ENCODE measurements around the gene LRRC61.

Gene LRRC61

DNA sequence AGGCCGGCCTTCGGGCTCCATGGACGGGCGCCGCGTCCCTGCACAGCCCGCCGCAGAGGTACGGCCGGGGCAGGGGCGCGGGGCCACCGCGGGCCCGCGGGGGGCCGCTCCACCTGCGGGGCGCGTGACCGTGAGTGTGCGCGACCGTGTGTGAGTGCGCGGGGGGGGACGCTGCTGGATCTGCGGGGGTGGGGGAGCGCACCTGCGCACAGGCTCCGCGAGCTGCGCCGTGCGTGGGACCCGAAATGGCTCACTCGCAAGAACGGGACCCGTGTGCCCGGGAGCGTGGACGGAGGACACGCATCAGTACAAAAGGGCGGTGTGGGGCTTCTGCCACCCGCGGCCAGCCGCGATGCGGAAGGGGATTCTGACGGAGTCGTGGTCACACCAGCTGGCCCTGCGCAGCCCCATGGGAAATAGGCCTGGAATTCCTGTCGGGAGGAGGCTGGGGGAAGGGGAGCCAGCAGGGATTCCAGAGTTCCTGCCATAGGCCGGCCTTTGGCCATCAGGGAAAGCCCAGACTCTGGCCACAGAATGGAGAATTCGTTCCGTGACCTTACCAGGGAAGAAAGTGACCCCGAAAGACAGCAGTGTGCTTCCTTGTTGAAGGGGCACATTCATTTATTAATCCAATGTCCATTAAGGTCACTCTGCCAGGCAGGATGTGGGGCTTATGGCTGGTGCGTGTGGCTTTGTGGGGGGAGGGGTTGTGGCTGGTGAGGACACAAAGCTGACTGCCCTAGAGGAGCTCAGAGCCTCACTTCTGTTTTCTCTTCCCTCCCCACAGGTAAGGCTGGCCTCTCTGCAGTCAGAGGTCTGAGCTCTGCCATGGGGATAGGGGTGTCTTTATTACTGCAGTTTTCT, 46.0 kb downstream of the LRRC61 start:
- Histone ChIP-seq H4K8ac (ENCODE audit: low read depth, low read length) (no peak overlapping the region), H3K4ac (ENCODE audit: low read depth, low read length) (peak overlapping the region; percentile 96), H2AK5ac (ENCODE audit: low read length) (peak overlapping the region; percentile 99), H2BK5ac (ENCODE audit: low read length) (peak overlapping the region; percentile 97), H3K27me3 (ENCODE audit: insufficient read depth, low read length, poor library complexity) (no peaks in the 10 kb centered on the region), H3K79me1 (ENCODE audit: low read length) (peaks cover 19% of the 10 kb centered on the region), H3K79me2 (ENCODE audit: control insufficient read depth, insufficient read depth, low read length) (peaks cover 43% of the 10 kb centered on the region), H3K56ac (ENCODE audit: low read length) (peak overlapping the region; percentile 100), H3K27ac (ENCODE audit: low read depth, low read length) (peak overlapping the region; percentile 79), H2BK15ac (replicated peaks; ENCODE audit: low read depth) (no peak overlapping the region), H3K23ac (ENCODE audit: low read length) (peak overlapping the region; percentile 94), H2BK120ac (ENCODE audit: low read depth, low read length) (peak overlapping the region; percentile 3), H3K36me3 (ENCODE audit: control insufficient read depth, insufficient read depth, low read length) (peaks cover 3% of the 10 kb centered on the region), H3K18ac (ENCODE audit: low read length) (peak overlapping the region; percentile 35), H3K4me2 (ENCODE audit: low read length) (peak overlapping the region; percentile 69), H3K4me1 (ENCODE audit: control insufficient read depth, low read depth, low read length) (peaks cover 6% of the 10 kb centered on the region), H4K5ac (ENCODE audit: low read length) (peak overlapping the region; percentile 71), H3K4me3 (ENCODE audit: low read length) (peak overlapping the region; percentile 87), H3K9ac (ENCODE audit: low read length) (peak overlapping the region; percentile 87)
- peak; percentile 95 for DNase-seq
- no CpG with 5 or more reads among the region's 58 CpGs for WGBS (ENCODE audit: extremely low coverage, insufficient coverage, low lambda C conversion rate)

DNA sequence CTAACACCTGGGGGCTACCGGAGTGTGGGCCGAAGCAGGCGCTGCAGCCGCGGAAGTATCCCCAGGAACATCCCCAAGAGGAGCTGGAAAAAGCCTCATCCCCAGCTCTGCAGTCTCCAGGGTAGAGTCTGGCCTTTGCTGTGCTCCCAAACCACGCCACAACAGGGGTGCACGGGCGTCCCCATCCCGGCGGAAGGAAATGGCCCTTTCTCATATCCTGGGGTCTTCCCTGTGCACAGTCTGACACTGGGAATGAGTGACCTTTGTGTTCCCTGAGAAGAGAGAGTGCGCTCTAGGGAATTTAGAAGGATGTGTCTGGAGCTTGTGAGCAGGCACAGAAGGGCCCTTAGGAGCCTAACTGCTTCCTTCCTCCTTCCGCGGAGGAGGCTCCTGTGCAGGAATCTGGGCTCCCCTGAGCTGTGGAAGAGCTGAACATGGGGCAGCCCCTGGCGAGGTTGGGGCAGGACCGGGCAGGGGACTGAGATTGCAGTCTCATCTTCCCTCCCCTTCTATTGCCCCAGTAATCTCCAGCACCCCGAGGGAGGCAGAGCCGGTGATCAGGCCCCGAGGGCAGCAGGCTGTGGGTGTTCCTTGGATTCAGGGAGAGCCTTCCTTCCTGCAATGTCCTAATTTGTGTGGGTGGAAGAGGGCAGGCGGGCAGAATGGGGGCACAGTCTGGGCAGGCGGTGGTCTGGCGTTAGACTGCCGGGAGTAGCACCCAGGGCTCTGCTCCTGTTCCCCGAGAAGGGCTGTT, 46.8 kb downstream of the LRRC61 start:
- peak overlapping the region; percentile 35 for H3K18ac ChIP-seq (ENCODE audit: low read length)
- H3K79me2 ChIP-seq (ENCODE audit: control insufficient read depth, insufficient read depth, low read length) = peaks cover 43% of the 10 kb centered on the region
- H3K56ac ChIP-seq (ENCODE audit: low read length) = peak overlapping the region; percentile 100
- H3K4me3 ChIP-seq (ENCODE audit: low read length) = peak overlapping the region; percentile 87
- H3K27me3 ChIP-seq (ENCODE audit: insufficient read depth, low read length, poor library complexity) = no peaks in the 10 kb centered on the region
- H3K4ac ChIP-seq (ENCODE audit: low read depth, low read length) = peak overlapping the region; percentile 87
- peak overlapping the region; percentile 71 for H4K5ac ChIP-seq (ENCODE audit: low read length)
- H3K79me1 ChIP-seq (ENCODE audit: low read length) = peaks cover 19% of the 10 kb centered on the region
- peak overlapping the region; percentile 79 for H3K27ac ChIP-seq (ENCODE audit: low read depth, low read length)
- WGBS (ENCODE audit: extremely low coverage, insufficient coverage, low lambda C conversion rate) = no CpG with 5 or more reads among the region's 23 CpGs
- H2BK120ac ChIP-seq (ENCODE audit: low read depth, low read length) = no peak overlapping the region
- peak overlapping the region; percentile 94 for H3K23ac ChIP-seq (ENCODE audit: low read length)
- H2AK5ac ChIP-seq (ENCODE audit: low read length) = peak overlapping the region; percentile 99
- peak overlapping the region; percentile 69 for H3K4me2 ChIP-seq (ENCODE audit: low read length)
- DNase-seq = no peak
- peaks cover 3% of the 10 kb centered on the region for H3K36me3 ChIP-seq (ENCODE audit: control insufficient read depth, insufficient read depth, low read length)
- no peak overlapping the region for H4K8ac ChIP-seq (ENCODE audit: low read depth, low read length)
- peak overlapping the region; percentile 87 for H3K9ac ChIP-seq (ENCODE audit: low read length)
- no peak overlapping the region for H2BK15ac ChIP-seq (replicated peaks; ENCODE audit: low read depth)
- peaks cover 7% of the 10 kb centered on the region for H3K4me1 ChIP-seq (ENCODE audit: control insufficient read depth, low read depth, low read length)
- H2BK5ac ChIP-seq (ENCODE audit: low read length) = peak overlapping the region; percentile 70

DNA sequence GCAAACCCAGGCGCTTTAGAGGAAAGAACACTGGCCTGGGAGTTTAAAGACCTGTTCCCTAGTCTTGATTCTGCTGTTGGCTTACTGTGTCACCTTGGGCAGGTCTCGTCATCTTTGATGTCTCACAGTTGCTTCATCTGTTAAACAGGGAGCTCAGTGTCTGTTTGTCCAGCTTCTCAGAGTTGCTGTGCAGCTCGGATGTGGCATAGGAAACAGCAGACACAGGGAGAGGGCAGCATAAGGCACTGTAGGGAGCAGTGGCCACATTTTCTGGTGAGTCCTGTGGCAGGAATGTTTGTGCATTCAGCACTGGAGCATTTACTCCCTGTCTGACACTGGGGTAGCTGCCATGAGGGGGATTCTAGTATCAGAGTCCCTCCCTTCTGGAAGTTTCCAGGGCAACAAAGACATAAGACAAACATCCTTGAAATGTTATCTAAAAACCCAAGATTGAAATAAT, 47.5 kb downstream of the LRRC61 start:
- Histone ChIP-seq H2BK5ac (ENCODE audit: low read length) (no peak overlapping the region), H4K8ac (ENCODE audit: low read depth, low read length) (no peak overlapping the region), H3K4me1 (ENCODE audit: control insufficient read depth, low read depth, low read length) (peaks cover 7% of the 10 kb centered on the region), H3K56ac (ENCODE audit: low read length) (peak overlapping the region; percentile 100), H3K79me1 (ENCODE audit: low read length) (peaks cover 19% of the 10 kb centered on the region), H3K27me3 (ENCODE audit: insufficient read depth, low read length, poor library complexity) (no peaks in the 10 kb centered on the region), H2AK5ac (ENCODE audit: low read length) (peak overlapping the region; percentile 85), H3K23ac (ENCODE audit: low read length) (no peak overlapping the region), H3K9ac (ENCODE audit: low read length) (peak overlapping the region; percentile 87), H3K36me3 (ENCODE audit: control insufficient read depth, insufficient read depth, low read length) (peaks cover 3% of the 10 kb centered on the region), H3K4me2 (ENCODE audit: low read length) (no peak overlapping the region), H3K79me2 (ENCODE audit: control insufficient read depth, insufficient read depth, low read length) (peaks cover 43% of the 10 kb centered on the region), H3K4me3 (ENCODE audit: low read length) (no peak overlapping the region), H2BK15ac (replicated peaks; ENCODE audit: low read depth) (no peak overlapping the region), H2BK120ac (ENCODE audit: low read depth, low read length) (no peak overlapping the region), H3K18ac (ENCODE audit: low read length) (no peak overlapping the region), H4K5ac (ENCODE audit: low read length) (no peak overlapping the region), H3K4ac (ENCODE audit: low read depth, low read length) (no peak overlapping the region), H3K27ac (ENCODE audit: low read depth, low read length) (no peak overlapping the region)
- WGBS (ENCODE audit: extremely low coverage, insufficient coverage, low lambda C conversion rate) = no CpG with 5 or more reads among the region's 3 CpGs
- DNase-seq = no peak

DNA sequence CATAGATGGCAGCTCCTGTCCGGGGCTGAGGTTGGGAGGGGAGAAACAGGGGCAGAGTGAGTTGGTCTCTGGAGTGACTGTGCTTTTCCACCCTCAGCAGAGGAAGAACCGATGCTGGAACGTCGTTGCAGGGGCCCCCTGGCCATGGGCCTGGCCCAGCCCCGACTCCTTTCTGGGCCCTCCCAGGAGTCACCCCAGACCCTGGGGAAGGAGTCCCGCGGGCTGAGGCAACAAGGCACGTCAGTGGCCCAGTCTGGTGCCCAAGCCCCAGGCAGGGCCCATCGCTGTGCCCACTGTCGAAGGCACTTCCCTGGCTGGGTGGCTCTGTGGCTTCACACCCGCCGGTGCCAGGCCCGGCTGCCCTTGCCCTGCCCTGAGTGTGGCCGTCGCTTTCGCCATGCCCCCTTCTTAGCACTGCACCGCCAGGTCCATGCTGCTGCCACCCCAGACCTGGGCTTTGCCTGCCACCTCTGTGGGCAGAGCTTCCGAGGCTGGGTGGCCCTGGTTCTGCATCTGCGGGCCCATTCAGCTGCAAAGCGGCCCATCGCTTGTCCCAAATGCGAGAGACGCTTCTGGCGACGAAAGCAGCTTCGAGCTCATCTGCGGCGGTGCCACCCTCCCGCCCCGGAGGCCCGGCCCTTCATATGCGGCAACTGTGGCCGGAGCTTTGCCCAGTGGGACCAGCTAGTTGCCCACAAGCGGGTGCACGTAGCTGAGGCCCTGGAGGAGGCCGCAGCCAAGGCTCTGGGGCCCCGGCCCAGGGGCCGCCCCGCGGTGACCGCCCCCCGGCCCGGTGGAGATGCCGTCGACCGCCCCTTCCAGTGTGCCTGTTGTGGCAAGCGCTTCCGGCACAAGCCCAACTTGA, 48.2 kb downstream of the LRRC61 start:
- no peak overlapping the region for H2BK15ac ChIP-seq (replicated peaks; ENCODE audit: low read depth)
- H4K8ac ChIP-seq (ENCODE audit: low read depth, low read length) = no peak overlapping the region
- peak overlapping the region; percentile 0 for H3K56ac ChIP-seq (ENCODE audit: low read length)
- H3K27ac ChIP-seq (ENCODE audit: low read depth, low read length) = no peak overlapping the region
- no peaks in the 10 kb centered on the region for H3K27me3 ChIP-seq (ENCODE audit: insufficient read depth, low read length, poor library complexity)
- H2BK120ac ChIP-seq (ENCODE audit: low read depth, low read length) = no peak overlapping the region
- no peak overlapping the region for H3K23ac ChIP-seq (ENCODE audit: low read length)
- no peak overlapping the region for H2BK5ac ChIP-seq (ENCODE audit: low read length)
- H4K5ac ChIP-seq (ENCODE audit: low read length) = no peak overlapping the region
- H2AK5ac ChIP-seq (ENCODE audit: low read length) = no peak overlapping the region
- no peak for DNase-seq
- no peak overlapping the region for H3K18ac ChIP-seq (ENCODE audit: low read length)
- H3K9ac ChIP-seq (ENCODE audit: low read length) = no peak overlapping the region
- no peak overlapping the region for H3K4me3 ChIP-seq (ENCODE audit: low read length)
- peaks cover 43% of the 10 kb centered on the region for H3K79me2 ChIP-seq (ENCODE audit: control insufficient read depth, insufficient read depth, low read length)
- H3K36me3 ChIP-seq (ENCODE audit: control insufficient read depth, insufficient read depth, low read length) = peaks cover 3% of the 10 kb centered on the region
- no peak overlapping the region for H3K4me2 ChIP-seq (ENCODE audit: low read length)
- WGBS (ENCODE audit: extremely low coverage, insufficient coverage, low lambda C conversion rate) = no CpG with 5 or more reads among the region's 48 CpGs
- H3K79me1 ChIP-seq (ENCODE audit: low read length) = peaks cover 23% of the 10 kb centered on the region
- no peak overlapping the region for H3K4ac ChIP-seq (ENCODE audit: low read depth, low read length)
- peaks cover 12% of the 10 kb centered on the region for H3K4me1 ChIP-seq (ENCODE audit: control insufficient read depth, low read depth, low read length)

DNA sequence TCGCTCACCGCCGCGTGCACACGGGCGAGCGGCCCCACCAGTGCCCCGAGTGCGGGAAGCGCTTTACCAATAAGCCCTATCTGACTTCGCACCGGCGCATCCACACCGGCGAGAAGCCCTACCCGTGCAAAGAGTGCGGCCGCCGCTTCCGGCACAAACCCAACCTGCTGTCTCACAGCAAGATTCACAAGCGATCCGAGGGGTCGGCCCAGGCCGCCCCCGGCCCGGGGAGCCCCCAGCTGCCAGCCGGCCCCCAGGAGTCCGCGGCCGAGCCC, 48.8 kb downstream of the LRRC61 start:
- Histone ChIP-seq H4K8ac (ENCODE audit: low read depth, low read length) (no peak overlapping the region), H3K4me3 (ENCODE audit: low read length) (no peak overlapping the region), H3K9ac (ENCODE audit: low read length) (no peak overlapping the region), H3K4ac (ENCODE audit: low read depth, low read length) (no peak overlapping the region), H4K5ac (ENCODE audit: low read length) (no peak overlapping the region), H3K4me2 (ENCODE audit: low read length) (no peak overlapping the region), H3K79me1 (ENCODE audit: low read length) (peaks cover 25% of the 10 kb centered on the region), H3K18ac (ENCODE audit: low read length) (no peak overlapping the region), H2BK15ac (replicated peaks; ENCODE audit: low read depth) (no peak overlapping the region), H3K36me3 (ENCODE audit: control insufficient read depth, insufficient read depth, low read length) (peaks cover 3% of the 10 kb centered on the region), H3K27me3 (ENCODE audit: insufficient read depth, low read length, poor library complexity) (no peaks in the 10 kb centered on the region), H3K79me2 (ENCODE audit: control insufficient read depth, insufficient read depth, low read length) (peaks cover 43% of the 10 kb centered on the region), H2BK120ac (ENCODE audit: low read depth, low read length) (no peak overlapping the region), H3K23ac (ENCODE audit: low read length) (no peak overlapping the region), H2BK5ac (ENCODE audit: low read length) (no peak overlapping the region), H2AK5ac (ENCODE audit: low read length) (no peak overlapping the region), H3K56ac (ENCODE audit: low read length) (no peak overlapping the region), H3K27ac (ENCODE audit: low read depth, low read length) (no peak overlapping the region), H3K4me1 (ENCODE audit: control insufficient read depth, low read depth, low read length) (peaks cover 16% of the 10 kb centered on the region)
- DNase-seq = no peak
- no CpG with 5 or more reads among the region's 30 CpGs for WGBS (ENCODE audit: extremely low coverage, insufficient coverage, low lambda C conversion rate)
